ENCODE measurements around the gene KLHL8. TPM values are rescaled to one million over a fixed set of nuclear protein-coding genes. Genes with fewer than 3 reads are reported as not detected.

KLHL8 gene
- total and polyA plus RNA-seq, 2 donors (not counting 1 experiment from before 2014, with no cell fraction given): 2.3 to 14.3 TPM

GRCh38 chr4:87239194-87239593 is 18.8 kb upstream of the KLHL8 start:
- Histone ChIP-seq H3K27ac (ENCODE audit: low read length in 2 of 2) (no peak overlapping the region), H3K9me3 (ENCODE audit: control extremely low read depth in 1 of 3, control insufficient read depth in 2 of 3, insufficient read depth in 1 of 3, low read length in 2 of 3) (peaks cover 2 to 20% (median 11%) of the 10 kb centered on the region in 3 donors), H3K4me1 (ENCODE audit: control insufficient read depth in 2 of 2, insufficient read depth in 2 of 2, low read length in 2 of 2) (peaks cover 0 to 6% of the 10 kb centered on the region in 2 donors), H2AFZ (ENCODE audit: insufficient read depth, low read depth, low read length, poor library complexity, severe bottlenecking) (no peak overlapping the region), H3K27me3 (replicated peaks in 1 of 4; ENCODE audit: control extremely low read depth in 1 of 4, control insufficient read depth in 3 of 4, insufficient read depth in 4 of 4, low read length in 3 of 4) (no peaks in the 10 kb centered on the region), H3K79me2 (ENCODE audit: control insufficient read depth, insufficient read depth, low read length) (no peaks in the 10 kb centered on the region), H4K20me1 (ENCODE audit: control insufficient read depth, insufficient read depth, low read length, poor library complexity, severe bottlenecking) (no peaks in the 10 kb centered on the region), H3K4me2 (replicated peaks; ENCODE audit: low read depth, low read length, poor library complexity, severe bottlenecking) (no peak overlapping the region), H3K4me3 (ENCODE audit: control extremely low read depth in 1 of 5, extremely low read depth in 1 of 5, insufficient read depth in 1 of 5, low read depth in 2 of 5, low read length in 4 of 5) (no peak overlapping the region), H3K36me3 (replicated peaks in 1 of 2; ENCODE audit: control extremely low read depth in 1 of 2, control insufficient read depth in 1 of 2, extremely low read depth in 1 of 2, insufficient read depth in 2 of 2, low read length in 1 of 2) (no peaks in the 10 kb centered on the region), H3K9ac (ENCODE audit: low read length) (no peak overlapping the region)
- Mint-ChIP-seq H3K27ac (no peak overlapping the region), H3K4me1 (peaks cover 4% of the 10 kb centered on the region), H3K4me3 (no peak overlapping the region), H3K9me3 (ENCODE audit: insufficient read depth) (peaks cover 3% of the 10 kb centered on the region), H3K27me3 (peaks cover 8% of the 10 kb centered on the region)
- no peak for ATAC-seq (ENCODE audit: low read depth)
- POLR2A ChIA-PET: no interaction called here
- intact Hi-C loops (cut with micrococcal nuclease): loop anchor here (5.0 kb wide), 1 partner anchor 153 kb away; the partner anchor contains the start of gene HSD17B11
- 87% methylated on average over 3 of the region's 5 CpGs for WGBS (ENCODE audit: insufficient coverage)
- CTCF ChIA-PET: interaction anchor here (9.7 kb wide), 1 partner anchor 90 kb away, joined by 161 read pairs; no protein-coding TSS in a partner anchor
- no peak for TF ChIP-seq EZH2 (IDR thresholded peaks at IDR 0.05; ENCODE audit: borderline replicate concordance, insufficient read depth, low read depth, low read length, poor library complexity, severe bottlenecking)
- TF ChIP-seq, protein P1, sequence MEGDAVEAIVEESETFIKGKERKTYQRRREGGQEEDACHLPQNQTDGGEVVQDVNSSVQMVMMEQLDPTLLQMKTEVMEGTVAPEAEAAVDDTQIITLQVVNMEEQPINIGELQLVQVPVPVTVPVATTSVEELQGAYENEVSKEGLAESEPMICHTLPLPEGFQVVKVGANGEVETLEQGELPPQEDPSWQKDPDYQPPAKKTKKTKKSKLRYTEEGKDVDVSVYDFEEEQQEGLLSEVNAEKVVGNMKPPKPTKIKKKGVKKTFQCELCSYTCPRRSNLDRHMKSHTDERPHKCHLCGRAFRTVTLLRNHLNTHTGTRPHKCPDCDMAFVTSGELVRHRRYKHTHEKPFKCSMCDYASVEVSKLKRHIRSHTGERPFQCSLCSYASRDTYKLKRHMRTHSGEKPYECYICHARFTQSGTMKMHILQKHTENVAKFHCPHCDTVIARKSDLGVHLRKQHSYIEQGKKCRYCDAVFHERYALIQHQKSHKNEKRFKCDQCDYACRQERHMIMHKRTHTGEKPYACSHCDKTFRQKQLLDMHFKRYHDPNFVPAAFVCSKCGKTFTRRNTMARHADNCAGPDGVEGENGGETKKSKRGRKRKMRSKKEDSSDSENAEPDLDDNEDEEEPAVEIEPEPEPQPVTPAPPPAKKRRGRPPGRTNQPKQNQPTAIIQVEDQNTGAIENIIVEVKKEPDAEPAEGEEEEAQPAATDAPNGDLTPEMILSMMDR (IDR thresholded peaks at IDR 0.05): no peak
- no peak for DNase-seq

DNA sequence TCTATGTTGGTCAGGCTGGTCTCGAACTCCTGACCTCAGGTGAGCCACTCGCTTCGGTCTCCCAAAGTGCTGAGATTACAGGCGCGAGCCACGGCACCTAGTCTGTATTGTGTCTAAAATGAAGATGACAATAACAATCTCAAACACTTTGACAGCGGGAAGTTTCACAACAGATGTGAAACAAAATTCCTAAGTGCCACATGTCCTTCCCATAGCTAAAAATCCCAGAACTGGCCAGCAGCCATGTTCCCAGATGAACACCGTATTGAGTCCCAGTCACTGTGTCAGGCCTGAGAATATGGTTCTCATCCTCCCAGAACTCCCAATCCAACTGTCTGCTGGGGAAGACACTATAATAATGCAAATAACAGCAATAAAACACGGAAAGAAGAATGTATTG is 16.4 kb upstream of the KLHL8 start:
- Histone ChIP-seq H3K4me2 (replicated peaks; ENCODE audit: low read depth, low read length, poor library complexity, severe bottlenecking) (no peak overlapping the region), H3K4me3 (ENCODE audit: control extremely low read depth in 1 of 5, extremely low read depth in 1 of 5, insufficient read depth in 1 of 5, low read depth in 2 of 5, low read length in 4 of 5) (no peak overlapping the region), H3K9ac (ENCODE audit: low read length) (no peak overlapping the region), H3K27ac (ENCODE audit: low read length in 2 of 2) (no peak overlapping the region), H3K9me3 (ENCODE audit: control extremely low read depth in 1 of 3, control insufficient read depth in 2 of 3, insufficient read depth in 1 of 3, low read length in 2 of 3) (peaks cover 0 to under 1% (median 0%) of the 10 kb centered on the region in 3 donors), H3K4me1 (ENCODE audit: control insufficient read depth in 2 of 2, insufficient read depth in 2 of 2, low read length in 2 of 2) (peaks cover 0 to 6% of the 10 kb centered on the region in 2 donors), H3K27me3 (replicated peaks in 1 of 4; ENCODE audit: control extremely low read depth in 1 of 4, control insufficient read depth in 3 of 4, insufficient read depth in 4 of 4, low read length in 3 of 4) (no peaks in the 10 kb centered on the region), H3K36me3 (replicated peaks in 1 of 2; ENCODE audit: control extremely low read depth in 1 of 2, control insufficient read depth in 1 of 2, extremely low read depth in 1 of 2, insufficient read depth in 2 of 2, low read length in 1 of 2) (no peaks in the 10 kb centered on the region), H4K20me1 (ENCODE audit: control insufficient read depth, insufficient read depth, low read length, poor library complexity, severe bottlenecking) (no peaks in the 10 kb centered on the region), H3K79me2 (ENCODE audit: control insufficient read depth, insufficient read depth, low read length) (no peaks in the 10 kb centered on the region), H2AFZ (ENCODE audit: insufficient read depth, low read depth, low read length, poor library complexity, severe bottlenecking) (no peak overlapping the region)
- POLR2A ChIA-PET: no interaction called here
- ATAC-seq (ENCODE audit: low read depth) (no peak), DNase-seq (no peak)
- intact Hi-C loops (cut with micrococcal nuclease): loop anchor here (5.0 kb wide), 1 partner anchor 155 kb away; the partner anchor contains the start of gene HSD17B11
- H3K4me3 Mint-ChIP-seq: no peak overlapping the region
- no peak overlapping the region for H3K27ac Mint-ChIP-seq
- WGBS (ENCODE audit: insufficient coverage): 100% methylated on average over 1 of the region's 9 CpGs
- no peak for TF ChIP-seq EZH2 (IDR thresholded peaks at IDR 0.05; ENCODE audit: borderline replicate concordance, insufficient read depth, low read depth, low read length, poor library complexity, severe bottlenecking)
- H3K4me1 Mint-ChIP-seq: peaks cover 4% of the 10 kb centered on the region
- no peaks in the 10 kb centered on the region for H3K9me3 Mint-ChIP-seq (ENCODE audit: insufficient read depth)
- CTCF ChIA-PET: interaction anchor here (0.7 to 9.7 kb wide), 6 partner anchors 20 to 738 kb away, joined by 3 to 161 read pairs (median 6); no protein-coding TSS in a partner anchor
- peaks cover 8% of the 10 kb centered on the region for H3K27me3 Mint-ChIP-seq

Measured in B cell (primary cell).